Measurements from ENCODE around the gene MAPK7.

GRCh38 chr17:19375732-19376131 lies 2.6 kb upstream of the MAPK7 start:
- TF ChIP-seq CTCF (conservative IDR thresholded peaks at IDR 0.05; ENCODE audit: low read depth, low read length): no peak
- TF ChIP-seq EZH2 (IDR thresholded peaks at IDR 0.05; ENCODE audit: borderline replicate concordance, low read depth, low read length, poor library complexity, severe bottlenecking): no peak
